K562 (cell line): ENCODE data around the gene ADCY9.

ENCODE experiments used
- ATF3 ChIP-seq, 2 experiments: fragments of 450-650 bp in 1 of 2; sonication (generic) in 1 of 2; formaldehyde crosslinking in 1 of 2; IDR thresholded peaks in 1 of 2; conservative IDR thresholded peaks in 1 of 2; 2 replicates each; pipeline versions ENCODE4 v1.6.1 to v1.8.1; 2016 to 2023; ENCODE audit warnings: mild to moderate bottlenecking in 2 of 2, moderate library complexity in 2 of 2, inconsistent platforms in 1 of 2, missing genetic modification reagents in 1 of 2
- CTCF ChIP-seq, 3 experiments: IDR thresholded peaks in 2 of 3; conservative IDR thresholded peaks in 1 of 3; 2 replicates each; pipeline ENCODE4 v1.5.1; 2011 to 2012; ENCODE audit warnings: low read length in 3 of 3, mild to moderate bottlenecking in 3 of 3, control low read depth in 2 of 3, improper control_type of control experiment in 1 of 3, inconsistent platforms in 1 of 3, low read depth in 1 of 3, mixed read lengths in 1 of 3, moderate library complexity in 1 of 3; ENCODE audit not compliant: insufficient read depth in 2 of 3
- FOXJ3 ChIP-seq: sonication (generic); formaldehyde crosslinking; IDR thresholded peaks from 2 replicates; pipeline ENCODE4 v1.4.0; 2020; ENCODE audit warnings: mild to moderate bottlenecking, missing genetic modification reagents
- HMG20A ChIP-seq: fragments of 450-650 bp; formaldehyde crosslinking; conservative IDR thresholded peaks from 2 replicates; pipeline ENCODE4 v1.4.0; 2020; ENCODE audit warnings: mild to moderate bottlenecking, mixed read lengths
- POLR2AphosphoS5 ChIP-seq: IDR thresholded peaks from 2 replicates; pipeline ENCODE4 v1.6.1; 2011; ENCODE audit warnings: mild to moderate bottlenecking, low read depth, low read length, moderate library complexity; ENCODE audit not compliant: control insufficient read depth, insufficient read depth
- RBFOX2 ChIP-seq: fragments of 200-400 bp; formaldehyde crosslinking; IDR thresholded peaks from 2 replicates; pipeline ENCODE4 v1.6.1; 2017; ENCODE audit warnings: low read depth, mild to moderate bottlenecking, low read length, moderate library complexity
- RFX5 ChIP-seq: IDR thresholded peaks from 2 replicates; pipeline ENCODE4 v1.6.1; 2011; ENCODE audit warnings: low read depth, mild to moderate bottlenecking, improper control_type of control experiment, low read length
- TF ChIP-seq, protein P1 (sequence below): sonication (generic); formaldehyde crosslinking; IDR thresholded peaks from 2 replicates; pipeline ENCODE4 v1.8.1; 2022; ENCODE audit warnings: missing genetic modification reagents
- TF ChIP-seq, protein P2 (sequence below), 2 experiments: fragments of 150-350 bp in 1 of 2; IDR thresholded peaks; 2 replicates each; pipeline ENCODE4 v1.6.1; 2012 to 2016; ENCODE audit warnings: low read depth in 2 of 2, low read length in 2 of 2, mild to moderate bottlenecking in 1 of 2, moderate library complexity in 1 of 2

GRCh38 chr16:3938843-3939624 lies 177.2 kb downstream of the ADCY9 start:
- TF ChIP-seq RBFOX2: no peak
- TF ChIP-seq, protein P1, sequence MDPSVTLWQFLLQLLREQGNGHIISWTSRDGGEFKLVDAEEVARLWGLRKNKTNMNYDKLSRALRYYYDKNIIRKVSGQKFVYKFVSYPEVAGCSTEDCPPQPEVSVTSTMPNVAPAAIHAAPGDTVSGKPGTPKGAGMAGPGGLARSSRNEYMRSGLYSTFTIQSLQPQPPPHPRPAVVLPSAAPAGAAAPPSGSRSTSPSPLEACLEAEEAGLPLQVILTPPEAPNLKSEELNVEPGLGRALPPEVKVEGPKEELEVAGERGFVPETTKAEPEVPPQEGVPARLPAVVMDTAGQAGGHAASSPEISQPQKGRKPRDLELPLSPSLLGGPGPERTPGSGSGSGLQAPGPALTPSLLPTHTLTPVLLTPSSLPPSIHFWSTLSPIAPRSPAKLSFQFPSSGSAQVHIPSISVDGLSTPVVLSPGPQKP (CRISPR knock-in tag): no peak
- TF ChIP-seq POLR2AphosphoS5: no peak
- TF ChIP-seq CTCF (IDR thresholded peaks at IDR 0.05 in 2 of 3, conservative IDR thresholded peaks at IDR 0.05 in 1 of 3; ENCODE audit: insufficient read depth in 2 of 3, low read depth in 1 of 3, low read length in 3 of 3): peak; percentile 70 to 86 (median 86)
- TF ChIP-seq HMG20A: no peak
- TF ChIP-seq RFX5: no peak
- no peak for TF ChIP-seq FOXJ3
- TF ChIP-seq, protein P2, sequence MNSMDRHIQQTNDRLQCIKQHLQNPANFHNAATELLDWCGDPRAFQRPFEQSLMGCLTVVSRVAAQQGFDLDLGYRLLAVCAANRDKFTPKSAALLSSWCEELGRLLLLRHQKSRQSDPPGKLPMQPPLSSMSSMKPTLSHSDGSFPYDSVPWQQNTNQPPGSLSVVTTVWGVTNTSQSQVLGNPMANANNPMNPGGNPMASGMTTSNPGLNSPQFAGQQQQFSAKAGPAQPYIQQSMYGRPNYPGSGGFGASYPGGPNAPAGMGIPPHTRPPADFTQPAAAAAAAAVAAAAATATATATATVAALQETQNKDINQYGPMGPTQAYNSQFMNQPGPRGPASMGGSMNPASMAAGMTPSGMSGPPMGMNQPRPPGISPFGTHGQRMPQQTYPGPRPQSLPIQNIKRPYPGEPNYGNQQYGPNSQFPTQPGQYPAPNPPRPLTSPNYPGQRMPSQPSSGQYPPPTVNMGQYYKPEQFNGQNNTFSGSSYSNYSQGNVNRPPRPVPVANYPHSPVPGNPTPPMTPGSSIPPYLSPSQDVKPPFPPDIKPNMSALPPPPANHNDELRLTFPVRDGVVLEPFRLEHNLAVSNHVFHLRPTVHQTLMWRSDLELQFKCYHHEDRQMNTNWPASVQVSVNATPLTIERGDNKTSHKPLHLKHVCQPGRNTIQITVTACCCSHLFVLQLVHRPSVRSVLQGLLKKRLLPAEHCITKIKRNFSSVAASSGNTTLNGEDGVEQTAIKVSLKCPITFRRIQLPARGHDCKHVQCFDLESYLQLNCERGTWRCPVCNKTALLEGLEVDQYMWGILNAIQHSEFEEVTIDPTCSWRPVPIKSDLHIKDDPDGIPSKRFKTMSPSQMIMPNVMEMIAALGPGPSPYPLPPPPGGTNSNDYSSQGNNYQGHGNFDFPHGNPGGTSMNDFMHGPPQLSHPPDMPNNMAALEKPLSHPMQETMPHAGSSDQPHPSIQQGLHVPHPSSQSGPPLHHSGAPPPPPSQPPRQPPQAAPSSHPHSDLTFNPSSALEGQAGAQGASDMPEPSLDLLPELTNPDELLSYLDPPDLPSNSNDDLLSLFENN (IDR thresholded peaks at IDR 0.05; ENCODE audit: low read depth in 2 of 2, low read length in 2 of 2): no peak
- TF ChIP-seq ATF3 (IDR thresholded peaks at IDR 0.05): no peak
- no peak for TF ChIP-seq ATF3 (CRISPR knock-in tag; conservative IDR thresholded peaks at IDR 0.05)
